NCI-H510A (cell line): ENCODE measurements around the gene PLPPR3.
"Not testable (repeated sequence)": the region's sequence is repeated elsewhere in the genome, so short reads cannot be mapped to it uniquely, and the experiment has no call there.

Experiments
- DNase-seq: peaks from one replicate; lab custom pipeline; 2025; lab: John Stamatoyannopoulos, UW

PLPPR3 gene

GRCh38 chr19:829129-829758 is 7.5 kb upstream of the PLPPR3 start:
- no peak for DNase-seq

GRCh38 chr19:827710-828321 is 6.1 kb upstream of the PLPPR3 start, which contains the start of gene AZU1:
AZU1 (plus strand) TSS chr19:827837; CDS start chr19:827847, 10 bp downstream.
- no peak for DNase-seq

DNA sequence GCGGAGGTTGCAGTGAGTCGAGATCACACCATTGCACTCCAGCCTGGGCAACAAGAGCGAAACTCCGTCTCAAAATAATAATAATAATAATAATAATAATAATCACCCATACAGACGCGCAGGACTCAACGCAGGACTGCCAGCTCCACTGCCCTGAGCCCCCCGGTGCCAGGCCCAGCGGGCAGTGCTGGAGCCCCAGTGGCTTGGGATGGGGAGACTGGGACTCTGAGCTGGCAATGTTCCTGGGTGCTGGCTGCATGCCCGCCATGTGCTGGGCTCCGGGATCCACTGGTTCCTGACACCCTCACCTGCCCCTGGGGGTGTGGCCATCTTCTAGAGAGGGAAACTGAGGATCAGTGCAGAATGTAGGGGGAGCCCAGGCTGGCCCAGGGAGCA is 5.6 kb upstream of the PLPPR3 start:
- DNase-seq: no peak

DNA sequence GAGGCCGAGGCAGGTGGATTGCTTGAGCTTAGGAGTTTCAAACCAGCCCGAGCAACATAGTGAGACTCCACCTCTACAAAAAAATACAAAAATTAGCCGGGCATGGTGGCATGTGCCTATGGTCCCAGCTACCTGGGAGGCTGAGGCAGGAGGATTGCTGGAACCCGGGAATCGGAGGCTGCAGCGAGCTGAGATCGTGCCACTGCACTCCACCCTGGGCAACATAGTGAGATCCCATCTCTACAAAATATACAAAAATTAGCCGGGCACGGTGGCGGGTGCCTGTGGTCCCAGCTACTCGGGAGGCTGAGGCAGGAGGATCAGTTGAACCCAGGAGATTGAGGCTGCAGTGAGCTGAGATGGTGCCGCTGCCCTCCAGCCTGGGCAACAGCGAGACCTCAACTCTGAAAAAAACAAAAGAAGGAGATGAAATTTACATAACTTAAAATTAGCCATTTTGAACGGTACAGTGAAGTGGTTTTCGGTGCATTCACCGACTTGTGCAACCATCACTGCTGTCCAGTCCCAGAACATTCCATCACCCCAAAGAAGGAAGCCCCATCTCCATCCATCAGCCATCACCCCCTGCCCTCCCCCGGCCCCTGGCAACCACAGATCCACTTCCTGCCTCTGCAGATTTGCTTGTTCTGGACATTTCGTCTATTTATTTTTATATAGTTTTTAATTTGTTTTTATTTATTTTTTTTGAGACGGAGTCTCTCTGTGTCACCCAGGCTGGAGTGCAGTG is 4.3 kb upstream of the PLPPR3 start:
- no peak for DNase-seq

DNA sequence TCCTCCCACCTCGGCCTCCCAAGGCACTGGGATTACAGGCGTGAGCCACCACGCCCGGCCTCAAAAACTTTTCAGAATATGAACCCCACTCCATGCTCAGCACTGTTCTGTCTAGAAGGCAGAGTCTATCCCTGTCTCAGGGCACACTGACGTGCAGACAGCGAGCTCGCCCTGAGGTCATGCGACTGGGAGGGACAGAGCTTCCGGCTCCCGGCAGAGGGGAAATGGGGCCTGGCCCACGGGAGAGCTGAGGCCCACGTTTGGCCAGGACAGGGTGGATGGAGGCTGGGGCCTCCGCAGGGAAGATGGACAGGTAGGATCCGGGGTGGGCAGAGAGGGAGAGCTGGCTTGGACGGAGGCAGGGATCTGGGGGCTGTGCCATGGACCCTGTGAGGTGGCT is 3.1 kb upstream of the PLPPR3 start:
- DNase-seq: no peak

- DNase-seq: no peak
Observed at GRCh38 chr19:823565-824121, 1.9 kb upstream of the PLPPR3 start.

- DNase-seq: no peak
Observed at GRCh38 chr19:821231-821824, 427 bp downstream of the PLPPR3 start.

- DNase-seq: not testable (repeated sequence)
Observed at GRCh38 chr19:820212-820611, 1.5 kb downstream of the PLPPR3 start.

DNA sequence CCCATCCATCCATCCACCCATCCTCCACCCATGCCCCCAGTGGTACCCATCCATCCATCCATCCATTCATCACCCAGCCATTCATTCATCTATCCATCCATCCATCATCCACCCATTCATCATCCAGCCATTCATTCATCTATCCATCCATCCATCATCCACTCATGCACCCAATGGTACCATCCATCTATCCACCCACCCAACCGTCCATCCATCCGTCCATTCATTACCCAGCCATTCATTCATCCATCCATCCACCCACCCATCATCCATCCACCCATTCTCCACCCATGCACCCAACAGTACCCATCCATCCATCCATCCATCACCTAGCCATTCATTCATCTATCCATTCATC is 5.3 kb downstream of the PLPPR3 start:
- no peak for DNase-seq

GRCh38 chr19:815775-816499 is 5.8 kb downstream of the PLPPR3 start:
- DNase-seq: no peak

DNA sequence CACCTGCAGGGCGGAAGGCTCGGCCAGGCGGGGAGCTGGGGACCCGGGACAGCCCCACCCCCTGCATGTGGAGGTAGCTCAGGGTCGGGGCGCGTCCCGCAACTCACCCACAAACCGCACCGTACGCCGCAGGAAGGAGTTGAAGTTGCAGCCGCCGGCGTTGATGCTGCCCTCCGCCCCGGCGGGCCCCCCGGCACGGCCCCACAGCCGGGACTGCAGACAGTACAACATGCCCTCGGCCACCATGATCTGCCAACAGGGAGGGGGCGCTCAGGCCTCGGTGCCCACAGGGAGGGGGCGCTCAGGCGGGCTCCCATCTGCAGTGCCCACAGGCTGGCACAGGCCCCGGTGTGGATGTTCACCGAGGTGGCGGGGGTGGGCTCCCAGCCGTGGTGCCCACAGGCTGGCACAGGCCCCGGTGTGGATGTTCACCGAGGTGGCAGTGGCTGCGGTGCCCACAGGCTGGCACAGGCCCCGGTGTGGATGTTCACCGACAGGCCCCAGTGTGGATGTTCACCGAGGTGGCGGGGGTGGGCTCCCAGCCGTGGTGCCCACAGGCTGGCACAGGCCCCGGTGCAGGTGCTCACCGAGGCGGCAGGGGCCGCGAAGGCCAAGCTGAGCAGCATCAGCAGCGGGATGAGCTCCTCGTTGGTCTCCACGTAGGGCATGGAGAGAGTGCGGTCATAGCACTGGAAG is 6.5 kb downstream of the PLPPR3 start:
- DNase-seq: no peak

GRCh38 chr19:814152-815078 is 7.3 kb downstream of the PLPPR3 start:
- DNase-seq: no peak

GRCh38 chr19:813219-814151 is 8.3 kb downstream of the PLPPR3 start:
- DNase-seq: no peak

GRCh38 chr19:812747-813218 is 9.0 kb downstream of the PLPPR3 start:
- DNase-seq: no peak

GRCh38 chr19:812049-812746 is 9.6 kb downstream of the PLPPR3 start:
- DNase-seq: no peak

DNA sequence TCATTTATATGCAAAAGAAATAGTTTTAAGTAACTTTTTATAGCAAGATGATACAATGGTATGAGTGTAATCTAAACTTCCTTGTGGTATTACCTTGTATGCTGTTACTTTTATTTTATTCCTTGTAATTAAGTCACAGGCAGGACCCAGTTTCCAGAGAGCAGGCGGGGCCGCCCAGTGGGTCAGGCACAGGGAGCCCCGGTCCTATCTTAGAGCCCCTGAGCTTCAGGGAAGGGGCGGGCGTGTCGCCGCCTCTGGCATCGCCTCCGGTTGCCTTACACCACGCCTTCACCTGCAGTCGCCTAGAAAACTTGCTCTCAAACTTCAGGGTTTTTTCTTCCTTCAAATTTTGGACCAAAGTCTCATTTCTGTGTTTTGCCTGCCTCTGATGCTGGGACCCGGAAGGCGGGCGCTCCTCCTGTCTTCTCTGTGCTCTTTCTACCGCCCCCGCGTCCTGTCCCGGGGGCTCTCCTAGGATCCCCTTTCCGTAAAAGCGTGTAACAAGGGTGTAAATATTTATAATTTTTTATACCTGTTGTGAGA is 10.2 kb downstream of the PLPPR3 start:
- DNase-seq: no peak

DNA sequence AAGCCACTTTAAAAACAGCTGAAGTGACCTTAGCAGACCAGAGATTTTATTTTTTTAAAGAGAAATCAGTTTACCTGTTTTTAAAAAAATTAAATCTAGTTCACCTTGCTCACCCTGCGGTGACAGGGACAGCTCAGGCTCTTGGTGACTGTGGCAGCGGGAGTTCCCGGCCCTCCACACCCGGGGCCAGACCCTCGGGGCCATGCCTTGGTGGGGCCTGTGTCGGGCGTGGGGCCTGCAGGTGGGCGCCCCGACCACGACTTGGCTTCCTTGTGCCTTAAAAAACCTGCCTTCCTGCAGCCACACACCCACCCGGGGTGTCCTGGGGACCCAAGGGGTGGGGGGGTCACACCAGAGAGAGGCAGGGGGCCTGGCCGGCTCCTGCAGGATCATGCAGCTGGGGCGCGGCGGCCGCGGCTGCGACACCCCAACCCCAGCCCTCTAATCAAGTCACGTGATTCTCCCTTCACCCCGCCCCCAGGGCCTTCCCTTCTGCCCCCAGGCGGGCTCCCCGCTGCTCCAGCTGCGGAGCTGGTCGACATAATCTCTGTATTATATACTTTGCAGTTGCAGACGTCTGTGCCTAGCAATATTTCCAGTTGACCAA is 10.8 kb downstream of the PLPPR3 start:
- DNase-seq: no peak
